T-helper 2 cell treated with Interferon-gamma antibody and Interleukin-4, amounts not matched to agents 5 μg/mL and 100 μg/mL, for 36 hours (primary cell): Measurements from ENCODE around the gene PPP2R5B.

Experiments used
- DNase-seq: peaks from one replicate; pipeline ENCODE4 v3.0.0; 2021; ENCODE audit warnings: low spot score
- H3K27ac Mint-ChIP-seq: one replicate; pipeline ENCODE4 v1.8.0; 2021; ENCODE audit warnings: mild to moderate bottlenecking, mixed read lengths
- H3K27me3 Mint-ChIP-seq: one replicate; pipeline ENCODE4 v1.8.0; 2021; ENCODE audit warnings: low read depth, mixed read lengths
- H3K36me3 Mint-ChIP-seq: one replicate; pipeline ENCODE4 v1.8.0; 2021; ENCODE audit warnings: low read depth, mixed read lengths
- H3K4me1 Mint-ChIP-seq: one replicate; pipeline ENCODE4 v1.8.0; 2021; ENCODE audit warnings: low read depth, mixed read lengths
- H3K4me3 Mint-ChIP-seq: one replicate; pipeline ENCODE4 v1.8.0; 2022; ENCODE audit warnings: mild to moderate bottlenecking, moderate library complexity, mixed read lengths
- H3K9me3 Mint-ChIP-seq: one replicate; pipeline ENCODE4 v1.8.0; 2021; ENCODE audit warnings: mixed read lengths

Gene PPP2R5B

DNA sequence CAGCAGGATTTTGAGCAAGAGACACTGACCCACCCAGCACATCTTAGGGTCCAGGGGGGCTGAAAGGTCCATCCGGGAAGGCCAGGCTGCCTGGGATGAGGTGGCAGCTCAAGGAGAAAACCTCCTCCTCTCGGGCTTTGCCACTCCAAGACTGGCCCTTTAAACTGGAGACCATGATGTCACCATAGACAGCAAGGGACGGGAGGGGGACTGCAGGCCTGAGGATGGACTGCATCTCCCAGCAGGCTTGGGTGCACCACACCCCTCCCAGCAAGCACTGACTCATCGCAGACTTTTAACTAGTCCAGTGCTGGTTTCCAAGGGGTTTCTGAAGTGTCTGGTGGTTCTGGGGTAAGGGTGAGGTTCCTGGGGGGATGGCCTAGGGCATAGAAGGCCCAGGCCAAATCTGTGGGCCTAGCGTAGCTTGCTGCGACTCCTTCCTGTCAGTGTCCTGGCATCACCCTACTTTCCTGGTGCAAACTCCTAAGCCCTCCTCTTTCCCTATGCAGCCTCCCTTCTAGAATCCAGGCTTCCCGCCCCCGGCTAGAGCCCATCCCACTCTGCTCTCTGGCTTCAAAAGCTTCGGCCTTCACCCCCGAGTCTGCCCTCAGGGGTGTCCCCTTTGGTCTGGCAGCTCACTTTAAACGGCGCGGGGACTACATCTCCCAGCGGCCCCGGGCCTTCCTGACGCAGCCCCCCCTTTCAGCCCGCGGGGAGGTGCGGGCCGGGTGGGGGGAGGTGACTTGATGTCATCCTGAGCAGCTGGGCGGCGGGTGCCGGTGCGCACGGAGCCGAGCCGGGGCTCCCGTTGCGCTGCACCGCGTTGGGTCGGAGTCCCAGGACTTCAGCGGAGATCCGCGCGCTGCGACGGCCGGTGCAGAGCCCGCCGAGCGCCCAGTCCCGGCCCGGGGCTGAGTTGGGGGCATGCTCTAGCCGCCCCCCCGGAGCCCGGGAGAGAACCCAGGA lies at the start of gene PPP2R5B:
PPP2R5B (plus strand) TSS at position 746 of the 966 bp plus-strand sequence. CDS start 1,046 bp downstream, outside the sequence.
- Mint-ChIP-seq H3K4me3 (peak within 1 kb of the TSS; percentile 97), H3K36me3 (peaks cover 2% of the 10 kb centered on the region), H3K27ac (peak within 1 kb of the TSS; percentile 99), H3K4me1 (peaks cover 7% of the 10 kb centered on the region), H3K9me3 (no peaks in the 10 kb centered on the region), H3K27me3 (no peaks in the 10 kb centered on the region)
- DNase-seq: peak; percentile 89

DNA sequence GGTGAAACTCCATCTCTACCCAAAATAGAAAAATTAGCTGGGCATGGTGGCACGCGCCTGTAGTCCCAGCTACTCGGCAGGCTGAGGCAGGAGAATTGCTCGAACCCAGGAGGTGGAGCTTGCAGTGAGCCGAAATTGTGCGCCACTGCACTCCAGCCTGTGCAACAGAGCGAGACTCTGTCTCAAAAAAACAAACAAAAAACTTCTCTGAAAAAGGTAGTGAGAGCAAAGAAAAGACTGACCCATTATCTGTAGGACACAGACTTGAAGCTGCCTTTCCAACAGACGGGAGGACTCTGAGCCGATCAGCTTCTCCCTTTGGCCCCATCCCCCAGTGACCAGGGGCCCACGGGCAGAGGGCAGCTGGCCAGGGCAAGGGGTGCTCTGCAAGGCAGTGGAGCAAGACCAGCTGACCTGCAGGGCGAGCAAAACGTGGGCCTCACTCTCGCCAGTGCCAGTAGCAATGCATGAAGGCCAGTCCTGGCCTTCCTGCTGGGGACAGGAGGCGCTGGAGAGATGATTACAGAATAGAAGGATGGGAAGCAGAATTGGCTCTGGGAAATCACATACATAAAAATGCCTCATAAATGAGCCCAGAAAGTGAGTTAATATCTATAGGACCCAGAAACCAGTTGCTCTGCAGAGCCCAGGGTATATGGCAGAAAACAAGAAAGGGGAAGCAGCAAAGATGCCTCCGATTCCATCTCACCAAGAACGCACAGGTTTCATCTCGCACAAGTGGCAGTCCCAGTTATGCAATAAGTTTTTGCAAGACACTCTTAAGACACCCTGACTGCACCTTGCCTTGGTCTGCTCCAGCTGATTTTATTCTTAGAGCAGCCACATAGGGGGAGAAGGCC lies 48.9 kb upstream of the PPP2R5B start:
- H3K36me3 Mint-ChIP-seq: peaks cover 54% of the 10 kb centered on the region
- H3K27ac Mint-ChIP-seq: peak overlapping the region; percentile 79
- H3K4me1 Mint-ChIP-seq: peaks cover 61% of the 10 kb centered on the region
- peak overlapping the region; percentile 97 for H3K4me3 Mint-ChIP-seq
- no peaks in the 10 kb centered on the region for H3K27me3 Mint-ChIP-seq
- DNase-seq: no peak
- no peaks in the 10 kb centered on the region for H3K9me3 Mint-ChIP-seq

DNA sequence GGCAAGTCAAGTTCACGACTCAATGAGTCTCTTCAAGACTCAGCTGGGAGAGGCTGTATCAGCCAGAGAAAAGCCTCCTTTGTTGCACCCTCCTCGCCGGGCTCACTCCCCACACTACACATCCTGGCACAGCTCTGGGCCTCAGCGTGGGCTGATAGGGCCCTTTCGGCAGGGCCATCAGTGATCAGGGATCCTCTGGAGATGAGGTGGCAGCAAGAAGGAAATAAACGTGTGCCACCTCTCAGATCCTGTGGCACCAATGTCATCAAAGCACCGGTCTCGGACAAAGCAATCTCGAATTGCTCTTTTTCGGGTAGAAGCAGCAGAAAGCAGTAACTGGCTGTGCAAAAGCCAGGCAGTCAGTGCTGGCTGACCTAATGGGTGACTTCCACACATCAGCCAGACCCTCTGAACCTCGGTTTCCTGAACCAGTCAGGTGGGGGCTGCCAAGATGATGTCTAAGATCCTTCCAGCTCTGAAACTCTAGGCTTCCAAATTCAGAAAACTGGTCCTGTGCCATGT lies 48.2 kb upstream of the PPP2R5B start:
- Mint-ChIP-seq H3K9me3 (no peaks in the 10 kb centered on the region), H3K36me3 (peaks cover 52% of the 10 kb centered on the region), H3K27ac (peak overlapping the region; percentile 79), H3K4me3 (peak overlapping the region; percentile 97), H3K27me3 (no peaks in the 10 kb centered on the region), H3K4me1 (peaks cover 66% of the 10 kb centered on the region)
- peak; percentile 64 for DNase-seq

DNA sequence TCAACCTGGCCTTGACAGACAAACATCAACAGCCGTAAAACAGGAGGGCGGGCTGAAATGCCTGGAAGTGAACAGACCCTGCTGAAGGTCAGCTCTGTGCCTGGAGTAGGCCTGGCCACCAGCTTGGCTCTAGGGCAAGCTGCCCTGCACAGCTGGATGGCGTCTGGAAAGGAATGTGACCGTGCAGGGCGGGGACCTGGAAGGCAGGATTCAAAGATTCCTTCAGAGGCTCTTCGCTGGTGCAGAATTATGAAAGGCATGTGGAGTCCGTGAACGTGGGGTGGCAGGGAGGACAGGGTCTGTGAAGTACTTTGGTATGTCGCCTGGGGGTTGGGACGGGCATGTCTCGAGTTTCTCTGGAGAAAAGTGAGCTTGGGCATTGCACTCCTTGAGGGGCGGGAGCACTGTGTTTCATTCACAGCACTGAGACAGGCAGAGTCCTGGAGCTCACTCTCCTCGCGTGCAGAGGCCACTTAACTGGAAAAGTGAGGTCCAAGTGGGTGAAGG lies 47.6 kb upstream of the PPP2R5B start:
- H3K36me3 Mint-ChIP-seq: peaks cover 47% of the 10 kb centered on the region
- no peaks in the 10 kb centered on the region for H3K9me3 Mint-ChIP-seq
- H3K4me3 Mint-ChIP-seq: peak overlapping the region; percentile 97
- no peaks in the 10 kb centered on the region for H3K27me3 Mint-ChIP-seq
- H3K27ac Mint-ChIP-seq: peak overlapping the region; percentile 79
- DNase-seq: no peak
- H3K4me1 Mint-ChIP-seq: peaks cover 62% of the 10 kb centered on the region

DNA sequence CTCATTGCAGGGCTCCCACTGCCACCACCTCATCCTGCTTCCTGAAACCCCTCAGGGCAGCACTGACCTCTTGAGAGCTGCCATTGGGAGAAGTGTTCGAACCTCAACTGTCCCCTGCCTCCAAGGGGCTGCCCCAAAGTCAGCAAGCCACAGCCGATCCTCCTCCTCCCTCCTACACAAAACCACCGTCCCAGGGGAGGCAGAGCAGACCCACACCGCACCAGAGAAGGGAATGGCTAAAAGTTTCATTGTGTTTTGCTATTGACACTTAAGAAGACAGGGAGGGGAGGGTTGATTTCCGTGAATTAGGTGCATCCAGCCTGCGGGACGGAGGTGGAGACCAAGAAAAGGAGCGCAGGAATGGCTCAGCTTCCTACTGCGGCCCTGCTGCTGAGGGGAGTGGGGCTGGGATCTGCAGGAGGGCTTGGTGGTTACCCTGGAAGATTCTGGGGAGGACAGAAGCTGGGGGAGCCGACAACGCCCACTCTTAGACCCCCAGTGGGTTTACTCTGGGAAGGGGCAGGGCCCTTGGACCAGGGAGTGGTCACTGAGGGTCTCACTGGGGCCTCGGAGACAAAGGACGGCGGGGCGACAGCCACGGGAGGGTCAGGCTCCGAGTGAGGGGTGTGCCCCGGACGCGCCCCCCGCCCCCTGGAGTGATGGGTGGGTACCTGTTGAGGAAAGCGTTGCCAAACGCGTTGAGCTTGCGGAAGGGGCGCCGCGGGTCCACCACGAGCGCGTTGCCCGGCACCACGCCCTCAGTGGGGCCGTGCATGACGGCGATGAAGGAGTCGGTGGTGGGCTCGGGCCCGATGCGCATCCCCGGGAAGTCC lies 46.9 kb upstream of the PPP2R5B start:
- DNase-seq: peak; percentile 65
- peak overlapping the region; percentile 79 for H3K27ac Mint-ChIP-seq
- peaks cover 44% of the 10 kb centered on the region for H3K36me3 Mint-ChIP-seq
- no peaks in the 10 kb centered on the region for H3K27me3 Mint-ChIP-seq
- H3K4me3 Mint-ChIP-seq: peak overlapping the region; percentile 97
- no peaks in the 10 kb centered on the region for H3K9me3 Mint-ChIP-seq
- peaks cover 59% of the 10 kb centered on the region for H3K4me1 Mint-ChIP-seq

DNA sequence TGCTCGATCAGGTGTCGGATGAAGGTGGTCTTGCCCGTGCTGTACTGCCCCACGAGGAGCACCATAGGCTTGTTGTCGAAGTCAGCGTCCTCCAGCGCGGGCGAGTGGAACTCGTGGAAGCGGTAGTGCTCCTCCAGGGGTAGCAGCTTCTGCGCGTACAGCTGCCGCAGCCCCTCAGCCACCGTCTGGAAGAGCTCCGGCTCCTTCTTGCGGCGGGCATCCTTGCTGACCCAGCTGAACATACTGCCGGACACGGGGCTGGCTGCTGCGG lies 46.3 kb upstream of the PPP2R5B start:
- Mint-ChIP-seq H3K9me3 (no peaks in the 10 kb centered on the region), H3K36me3 (peaks cover 38% of the 10 kb centered on the region), H3K27me3 (no peaks in the 10 kb centered on the region), H3K4me3 (peak overlapping the region; percentile 97), H3K27ac (peak overlapping the region; percentile 69), H3K4me1 (peaks cover 55% of the 10 kb centered on the region)
- no peak for DNase-seq

DNA sequence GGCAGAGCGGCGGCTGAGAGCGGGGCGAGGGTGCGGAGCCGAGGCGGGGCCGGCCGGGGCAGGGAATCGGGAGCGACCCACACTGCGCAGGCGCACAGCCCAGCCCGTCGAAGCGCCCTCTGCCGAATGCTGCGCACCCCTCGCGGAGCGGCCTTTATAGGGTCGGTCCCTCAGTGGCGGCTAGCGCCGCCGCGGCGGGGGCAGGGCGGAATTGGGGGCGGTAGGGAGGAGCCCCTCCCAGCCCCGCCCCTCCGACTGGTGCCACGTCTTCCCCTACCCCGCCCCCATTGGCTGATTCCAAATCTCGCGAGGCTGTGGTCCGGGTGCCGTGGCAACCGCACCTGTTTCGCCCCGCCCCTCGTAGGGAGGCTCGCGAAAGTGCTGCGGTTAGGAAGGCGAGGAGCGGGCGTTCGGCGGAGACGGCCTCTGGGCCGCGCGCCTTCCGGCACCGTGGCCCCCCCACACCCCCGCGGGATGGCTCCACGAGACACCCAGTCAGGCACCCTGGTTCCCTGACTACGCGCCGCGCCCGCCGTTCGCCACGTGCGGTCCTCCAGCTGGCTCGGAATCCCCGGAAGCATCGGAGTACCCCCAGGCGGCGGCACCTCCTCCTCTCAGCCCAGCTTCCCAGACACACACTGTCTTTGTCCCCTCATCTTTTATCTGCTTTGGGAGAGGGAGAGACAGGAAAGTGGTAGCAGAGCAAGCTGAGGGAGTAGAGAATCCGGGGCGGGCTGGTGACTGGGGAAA lies 45.8 kb upstream of the PPP2R5B start, which contains the start of gene EHD1:
EHD1 (minus strand) TSS at position 128 of the 750 bp plus-strand sequence. CDS start 157 bp downstream, outside the sequence.
- DNase-seq: peak; percentile 98
- peaks cover 34% of the 10 kb centered on the region for H3K36me3 Mint-ChIP-seq
- H3K9me3 Mint-ChIP-seq: no peaks in the 10 kb centered on the region
- H3K27ac Mint-ChIP-seq: peak within 1 kb of the TSS; percentile 97
- H3K27me3 Mint-ChIP-seq: no peaks in the 10 kb centered on the region
- H3K4me3 Mint-ChIP-seq: peak within 1 kb of the TSS; percentile 97
- H3K4me1 Mint-ChIP-seq: peaks cover 51% of the 10 kb centered on the region

DNA sequence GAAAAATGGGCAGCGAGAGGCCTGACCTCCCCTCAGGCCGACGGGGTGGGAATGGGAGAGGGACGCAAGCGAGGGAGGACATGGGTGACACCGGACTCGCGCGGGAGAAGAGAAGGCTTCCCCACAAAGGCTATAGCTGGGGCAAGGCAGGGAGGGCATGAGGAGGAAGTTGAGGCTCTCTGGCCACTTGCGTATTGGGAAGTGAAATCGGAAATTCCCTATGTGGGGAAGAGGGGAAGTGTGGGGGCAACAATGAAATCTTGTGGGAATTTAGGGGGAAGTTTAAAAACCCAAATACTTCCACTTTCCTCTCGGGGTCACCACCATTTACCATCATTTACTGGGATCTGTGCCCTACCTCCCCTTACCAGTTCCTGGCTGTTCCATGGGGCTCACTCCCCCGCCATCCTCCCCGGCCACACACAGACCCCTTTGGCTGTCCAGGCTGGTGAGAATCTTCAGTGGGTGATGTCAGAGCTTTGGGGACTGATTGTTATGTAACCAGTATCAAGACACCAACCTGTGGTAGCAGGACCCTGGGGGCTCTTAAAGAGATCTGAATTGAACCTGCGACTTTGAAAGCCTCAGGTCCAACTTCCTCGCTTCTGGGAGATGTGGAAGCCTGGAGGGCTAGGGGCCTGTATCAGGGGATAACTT lies 45.1 kb upstream of the PPP2R5B start:
- no peaks in the 10 kb centered on the region for H3K9me3 Mint-ChIP-seq
- peak overlapping the region; percentile 97 for H3K27ac Mint-ChIP-seq
- peaks cover 53% of the 10 kb centered on the region for H3K4me1 Mint-ChIP-seq
- no peak for DNase-seq
- peak overlapping the region; percentile 96 for H3K4me3 Mint-ChIP-seq
- peaks cover 31% of the 10 kb centered on the region for H3K36me3 Mint-ChIP-seq
- no peaks in the 10 kb centered on the region for H3K27me3 Mint-ChIP-seq

DNA sequence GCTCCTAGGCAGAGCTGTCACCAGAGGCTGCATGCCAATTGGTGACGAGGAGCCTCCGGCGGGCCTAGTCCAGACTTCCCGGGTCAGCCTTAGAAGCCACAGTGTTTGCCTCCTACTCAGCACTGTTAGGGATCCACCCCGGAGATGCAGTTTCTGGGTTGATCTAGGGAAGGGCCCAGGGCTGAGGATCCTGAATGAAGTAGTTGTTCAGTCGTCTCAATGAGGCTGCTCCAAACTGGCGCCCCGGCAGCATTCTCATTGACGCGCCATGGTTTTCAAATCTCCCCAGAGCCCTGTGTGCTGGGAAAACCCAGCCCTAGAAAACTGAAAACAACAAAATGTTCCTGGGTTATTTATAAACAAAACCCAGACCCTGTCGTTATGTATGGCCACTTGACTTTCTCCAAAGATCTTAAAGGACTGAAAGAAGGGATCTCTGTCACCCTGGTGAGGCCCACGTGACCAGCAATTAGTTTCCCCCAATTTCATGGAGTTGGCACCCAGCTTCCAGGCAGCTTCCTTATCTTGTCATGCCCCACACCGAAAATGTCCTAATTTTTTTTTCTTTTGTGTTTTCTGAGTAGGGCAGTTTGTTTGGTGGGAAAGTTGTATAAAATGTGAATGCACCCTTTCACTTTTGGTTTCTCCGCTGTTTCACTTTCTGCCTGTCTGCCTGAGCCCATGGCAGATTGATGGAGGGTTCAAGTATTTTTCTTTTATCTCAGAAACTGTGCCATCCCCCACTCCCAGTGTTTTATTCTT lies 44.1 kb upstream of the PPP2R5B start:
- DNase-seq: peak; percentile 30

DNA sequence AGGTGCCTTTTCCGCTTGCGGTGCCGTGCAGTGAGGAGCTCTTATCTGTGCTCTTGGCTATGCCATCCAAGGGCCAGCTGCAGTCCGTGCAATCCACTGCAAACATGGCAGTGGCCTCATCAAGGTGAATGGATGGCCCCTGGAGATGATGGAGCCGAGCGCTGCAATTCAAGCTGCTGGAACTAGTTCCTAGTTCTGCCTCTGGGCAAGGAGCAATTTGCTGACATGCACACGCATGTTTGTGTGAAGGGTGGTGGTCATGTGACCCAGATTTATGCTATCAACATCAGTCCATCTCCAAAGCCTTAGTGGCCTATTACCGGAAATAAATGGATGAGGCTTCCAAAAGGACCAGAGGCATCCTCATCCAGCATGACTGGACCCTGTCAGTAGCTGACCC lies 43.0 kb upstream of the PPP2R5B start:
- Mint-ChIP-seq H3K27me3 (no peaks in the 10 kb centered on the region), H3K27ac (no peak overlapping the region), H3K4me3 (peak overlapping the region; percentile 96), H3K9me3 (no peaks in the 10 kb centered on the region), H3K4me1 (peaks cover 51% of the 10 kb centered on the region), H3K36me3 (peaks cover 11% of the 10 kb centered on the region)
- DNase-seq: no peak

More for the DNA sequence above, 44.1 kb upstream of the PPP2R5B start:
- peak overlapping the region; percentile 97 for H3K27ac Mint-ChIP-seq
- H3K4me1 Mint-ChIP-seq: peaks cover 54% of the 10 kb centered on the region
- H3K4me3 Mint-ChIP-seq: peak overlapping the region; percentile 96
- H3K36me3 Mint-ChIP-seq: peaks cover 21% of the 10 kb centered on the region
- no peaks in the 10 kb centered on the region for H3K27me3 Mint-ChIP-seq
- no peaks in the 10 kb centered on the region for H3K9me3 Mint-ChIP-seq

DNA sequence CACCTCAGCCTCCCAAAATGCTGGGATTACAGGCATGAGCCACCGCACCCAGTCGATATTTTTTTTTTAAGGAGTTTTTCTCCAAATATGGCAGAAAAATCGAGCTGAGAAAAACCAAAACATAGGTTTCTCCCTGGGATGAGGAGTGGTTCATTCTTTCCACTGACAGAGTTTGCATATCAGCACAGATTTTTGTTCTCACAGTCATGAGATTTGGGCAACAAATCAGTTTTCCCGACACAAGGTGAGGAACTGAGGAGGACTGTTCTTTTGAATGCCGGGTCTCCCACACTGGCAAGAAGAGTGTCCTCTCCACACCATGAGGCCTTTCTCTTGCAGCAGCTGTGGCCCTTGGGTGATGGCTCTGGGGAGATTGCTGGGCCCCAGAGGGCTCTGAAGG lies 42.2 kb upstream of the PPP2R5B start:
- no peaks in the 10 kb centered on the region for H3K27me3 Mint-ChIP-seq
- H3K9me3 Mint-ChIP-seq: no peaks in the 10 kb centered on the region
- no peak for DNase-seq
- H3K36me3 Mint-ChIP-seq: peaks cover 4% of the 10 kb centered on the region
- H3K4me3 Mint-ChIP-seq: no peak overlapping the region
- peaks cover 45% of the 10 kb centered on the region for H3K4me1 Mint-ChIP-seq
- H3K27ac Mint-ChIP-seq: no peak overlapping the region
